ENCODE data around the gene C20orf96.

The C20orf96 gene

GRCh38 chr20:311609-312008 is 21.1 kb upstream of the C20orf96 start:
- Histone ChIP-seq H3K79me2 (ENCODE audit: control insufficient read depth, insufficient read depth, low read length, unreplicated experiment) (no peaks in the 10 kb centered on the region), H3K27ac (ENCODE audit: low read depth, low read length) (no peak overlapping the region), H3K36me3 (ENCODE audit: insufficient read depth, low read length) (no peaks in the 10 kb centered on the region), H3K4me1 (ENCODE audit: control insufficient read depth, insufficient read depth, low read length, unreplicated experiment) (peaks cover 23% of the 10 kb centered on the region), H3K27me3 (ENCODE audit: insufficient read depth, low read length) (no peaks in the 10 kb centered on the region), H3K4me3 (ENCODE audit: low read depth, low read length) (no peak overlapping the region), H2AFZ (ENCODE audit: low read length, unreplicated experiment) (no peak overlapping the region)

- peak overlapping the region; percentile 95 for H3K27ac ChIP-seq (ENCODE audit: low read depth, low read length)
- no peaks in the 10 kb centered on the region for H3K27me3 ChIP-seq (ENCODE audit: insufficient read depth, low read length)
- H3K4me3 ChIP-seq (ENCODE audit: low read depth, low read length): no peak overlapping the region; the same call in 1 of the 2 replicates
- no peak overlapping the region for H2AFZ ChIP-seq (ENCODE audit: low read length, unreplicated experiment)
- H3K79me2 ChIP-seq (ENCODE audit: control insufficient read depth, insufficient read depth, low read length, unreplicated experiment): no peaks in the 10 kb centered on the region
- no peaks in the 10 kb centered on the region for H3K36me3 ChIP-seq (ENCODE audit: insufficient read depth, low read length)
- peaks cover 23% of the 10 kb centered on the region for H3K4me1 ChIP-seq (ENCODE audit: control insufficient read depth, insufficient read depth, low read length, unreplicated experiment)
These were observed 20.1 kb upstream of the C20orf96 start for GRCh38 chr20:310645-311044.

- H3K27me3 ChIP-seq (ENCODE audit: insufficient read depth, low read length): no peaks in the 10 kb centered on the region
- H2AFZ ChIP-seq (ENCODE audit: low read length, unreplicated experiment): peak overlapping the region; percentile 78
These were observed 19.5 kb upstream of the C20orf96 start for GRCh38 chr20:309841-310644.

GRCh38 chr20:309306-309840 is 18.8 kb upstream of the C20orf96 start:
- Histone ChIP-seq H3K79me2 (ENCODE audit: control insufficient read depth, insufficient read depth, low read length, unreplicated experiment) (no peaks in the 10 kb centered on the region), H3K4me3 (ENCODE audit: low read depth, low read length) (peak overlapping the region; percentile 73)

More at GRCh38 chr20:309841-310644, 19.5 kb upstream of the C20orf96 start:
- H3K4me1 ChIP-seq (ENCODE audit: control insufficient read depth, insufficient read depth, low read length, unreplicated experiment): peaks cover 23% of the 10 kb centered on the region
- H3K4me3 ChIP-seq (ENCODE audit: low read depth, low read length): peak overlapping the region; percentile 73
- no peaks in the 10 kb centered on the region for H3K79me2 ChIP-seq (ENCODE audit: control insufficient read depth, insufficient read depth, low read length, unreplicated experiment)
- peak overlapping the region; percentile 95 for H3K27ac ChIP-seq (ENCODE audit: low read depth, low read length)
- H3K36me3 ChIP-seq (ENCODE audit: insufficient read depth, low read length): no peaks in the 10 kb centered on the region

GRCh38 chr20:308427-309038 is 18.0 kb upstream of the C20orf96 start:
- peak overlapping the region; percentile 95; the same call in 1 of the 2 replicates for H3K27ac ChIP-seq (ENCODE audit: low read depth, low read length)
- H3K27me3 ChIP-seq (ENCODE audit: insufficient read depth, low read length): no peaks in the 10 kb centered on the region
- no peak overlapping the region for H2AFZ ChIP-seq (ENCODE audit: low read length, unreplicated experiment)
- H3K4me3 ChIP-seq (ENCODE audit: low read depth, low read length): no peak overlapping the region
- no peaks in the 10 kb centered on the region for H3K79me2 ChIP-seq (ENCODE audit: control insufficient read depth, insufficient read depth, low read length, unreplicated experiment)
- peaks cover 14% of the 10 kb centered on the region for H3K4me1 ChIP-seq (ENCODE audit: control insufficient read depth, insufficient read depth, low read length, unreplicated experiment)
- H3K36me3 ChIP-seq (ENCODE audit: insufficient read depth, low read length): no peaks in the 10 kb centered on the region

More at GRCh38 chr20:309306-309840, 18.8 kb upstream of the C20orf96 start:
- no peaks in the 10 kb centered on the region for H3K36me3 ChIP-seq (ENCODE audit: insufficient read depth, low read length)
- H2AFZ ChIP-seq (ENCODE audit: low read length, unreplicated experiment): peak overlapping the region; percentile 78
- no peaks in the 10 kb centered on the region for H3K27me3 ChIP-seq (ENCODE audit: insufficient read depth, low read length)
- peaks cover 23% of the 10 kb centered on the region for H3K4me1 ChIP-seq (ENCODE audit: control insufficient read depth, insufficient read depth, low read length, unreplicated experiment)
- H3K27ac ChIP-seq (ENCODE audit: low read depth, low read length): peak overlapping the region; percentile 95

- H3K36me3 ChIP-seq (ENCODE audit: insufficient read depth, low read length): 0 out of 2 replicates have a peak, but pooled peaks cover 2% of the 10 kb centered on the region
- no peak overlapping the region for H3K4me3 ChIP-seq (ENCODE audit: low read depth, low read length)
- no peak overlapping the region for H3K27ac ChIP-seq (ENCODE audit: low read depth, low read length)
These were observed 15.2 kb upstream of the C20orf96 start for GRCh38 chr20:305745-306144.

GRCh38 chr20:301886-302848 is 11.6 kb upstream of the C20orf96 start:
- H3K4me3 ChIP-seq (ENCODE audit: low read depth, low read length): no peak overlapping the region
- H3K27me3 ChIP-seq (ENCODE audit: insufficient read depth, low read length): no peaks in the 10 kb centered on the region
- H3K4me1 ChIP-seq (ENCODE audit: control insufficient read depth, insufficient read depth, low read length, unreplicated experiment): peaks cover 20% of the 10 kb centered on the region
- peaks cover 6% of the 10 kb centered on the region; the same call in 1 of the 2 replicates for H3K36me3 ChIP-seq (ENCODE audit: insufficient read depth, low read length)
- H3K27ac ChIP-seq (ENCODE audit: low read depth, low read length): no peak overlapping the region
- no peak overlapping the region for H2AFZ ChIP-seq (ENCODE audit: low read length, unreplicated experiment)
- peaks cover 36% of the 10 kb centered on the region for H3K79me2 ChIP-seq (ENCODE audit: control insufficient read depth, insufficient read depth, low read length, unreplicated experiment)

More at GRCh38 chr20:305745-306144, 15.2 kb upstream of the C20orf96 start:
- H2AFZ ChIP-seq (ENCODE audit: low read length, unreplicated experiment): no peak overlapping the region
- no peaks in the 10 kb centered on the region for H3K27me3 ChIP-seq (ENCODE audit: insufficient read depth, low read length)
- H3K79me2 ChIP-seq (ENCODE audit: control insufficient read depth, insufficient read depth, low read length, unreplicated experiment): peaks cover 4% of the 10 kb centered on the region
- peaks cover 16% of the 10 kb centered on the region for H3K4me1 ChIP-seq (ENCODE audit: control insufficient read depth, insufficient read depth, low read length, unreplicated experiment)

- no peak overlapping the region for H2AFZ ChIP-seq (ENCODE audit: low read length, unreplicated experiment)
- peaks cover 43% of the 10 kb centered on the region for H3K79me2 ChIP-seq (ENCODE audit: control insufficient read depth, insufficient read depth, low read length, unreplicated experiment)
- no peaks in the 10 kb centered on the region for H3K27me3 ChIP-seq (ENCODE audit: insufficient read depth, low read length)
- peaks cover 6% of the 10 kb centered on the region; the same call in 1 of the 2 replicates for H3K36me3 ChIP-seq (ENCODE audit: insufficient read depth, low read length)
- peaks cover 24% of the 10 kb centered on the region for H3K4me1 ChIP-seq (ENCODE audit: control insufficient read depth, insufficient read depth, low read length, unreplicated experiment)
- H3K27ac ChIP-seq (ENCODE audit: low read depth, low read length): no peak overlapping the region
- H3K4me3 ChIP-seq (ENCODE audit: low read depth, low read length): peak overlapping the region; percentile 99
These were observed 9.9 kb upstream of the C20orf96 start for GRCh38 chr20:300345-300990.

- H3K4me1 ChIP-seq (ENCODE audit: control insufficient read depth, insufficient read depth, low read length, unreplicated experiment): peaks cover 24% of the 10 kb centered on the region
- peak overlapping the region; percentile 99 for H3K4me3 ChIP-seq (ENCODE audit: low read depth, low read length)
- peaks cover 6% of the 10 kb centered on the region; the same call in 1 of the 2 replicates for H3K36me3 ChIP-seq (ENCODE audit: insufficient read depth, low read length)
- H2AFZ ChIP-seq (ENCODE audit: low read length, unreplicated experiment): no peak overlapping the region
- no peak overlapping the region for H3K27ac ChIP-seq (ENCODE audit: low read depth, low read length)
- peaks cover 43% of the 10 kb centered on the region for H3K79me2 ChIP-seq (ENCODE audit: control insufficient read depth, insufficient read depth, low read length, unreplicated experiment)
- no peaks in the 10 kb centered on the region for H3K27me3 ChIP-seq (ENCODE audit: insufficient read depth, low read length)
These were observed 8.3 kb upstream of the C20orf96 start for GRCh38 chr20:298776-299391.

Data from ACC112 (cell line).